ENCODE results near the gene FOXO4.

GRCh38 chrX:71095555-71095980 is at the start of gene FOXO4:
- TF ChIP-seq, protein P1, sequence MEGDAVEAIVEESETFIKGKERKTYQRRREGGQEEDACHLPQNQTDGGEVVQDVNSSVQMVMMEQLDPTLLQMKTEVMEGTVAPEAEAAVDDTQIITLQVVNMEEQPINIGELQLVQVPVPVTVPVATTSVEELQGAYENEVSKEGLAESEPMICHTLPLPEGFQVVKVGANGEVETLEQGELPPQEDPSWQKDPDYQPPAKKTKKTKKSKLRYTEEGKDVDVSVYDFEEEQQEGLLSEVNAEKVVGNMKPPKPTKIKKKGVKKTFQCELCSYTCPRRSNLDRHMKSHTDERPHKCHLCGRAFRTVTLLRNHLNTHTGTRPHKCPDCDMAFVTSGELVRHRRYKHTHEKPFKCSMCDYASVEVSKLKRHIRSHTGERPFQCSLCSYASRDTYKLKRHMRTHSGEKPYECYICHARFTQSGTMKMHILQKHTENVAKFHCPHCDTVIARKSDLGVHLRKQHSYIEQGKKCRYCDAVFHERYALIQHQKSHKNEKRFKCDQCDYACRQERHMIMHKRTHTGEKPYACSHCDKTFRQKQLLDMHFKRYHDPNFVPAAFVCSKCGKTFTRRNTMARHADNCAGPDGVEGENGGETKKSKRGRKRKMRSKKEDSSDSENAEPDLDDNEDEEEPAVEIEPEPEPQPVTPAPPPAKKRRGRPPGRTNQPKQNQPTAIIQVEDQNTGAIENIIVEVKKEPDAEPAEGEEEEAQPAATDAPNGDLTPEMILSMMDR (conservative IDR thresholded peaks at IDR 0.05; ENCODE audit: low read length) = no peak
- no peak for TF ChIP-seq EZH2phosphoT487 (IDR thresholded peaks at IDR 0.05; ENCODE audit: borderline replicate concordance, low read depth, low read length)
